ENCODE results near the gene TOR1AIP2. TPM values are rescaled to one million over a fixed set of nuclear protein-coding genes. Genes with fewer than 3 reads are reported as not detected.

TOR1AIP2 gene
- polyA plus RNA-seq, 1 experiment = 17.4 TPM

GRCh38 chr1:179808503-179808902, 69.1 kb downstream of the TOR1AIP2 start:
- CTCF ChIA-PET = interaction anchor here (0.9 to 15.1 kb wide), 9 partner anchors 8 to 371 kb away, joined by 3 to 447 read pairs (median 13); no protein-coding TSS in a partner anchor
- Histone ChIP-seq H3K27me3 (ENCODE audit: control insufficient read depth, insufficient read depth, low read length) (peaks cover 7% of the 10 kb centered on the region), H3K4me3 (ENCODE audit: low read depth, low read length) (no peak overlapping the region), H3K36me3 (ENCODE audit: control insufficient read depth, insufficient read depth, low read length) (no peaks in the 10 kb centered on the region)
- no peak for DNase-seq (ENCODE audit: low read depth)
- TF ChIP-seq CTCF (IDR thresholded peaks at IDR 0.05; ENCODE audit: insufficient read depth, low read depth, low read length) = no peak
- POLR2A ChIA-PET = no interaction called here

GRCh38 chr1:179807691-179808485, 69.7 kb downstream of the TOR1AIP2 start:
- Histone ChIP-seq H3K27me3 (ENCODE audit: control insufficient read depth, insufficient read depth, low read length) (peaks cover 9% of the 10 kb centered on the region), H3K36me3 (ENCODE audit: control insufficient read depth, insufficient read depth, low read length) (no peaks in the 10 kb centered on the region), H3K4me3 (ENCODE audit: low read depth, low read length) (no peak overlapping the region)
- no peak for TF ChIP-seq CTCF (IDR thresholded peaks at IDR 0.05; ENCODE audit: insufficient read depth, low read depth, low read length)
- DNase-seq (ENCODE audit: low read depth) = no peak
- CTCF ChIA-PET = interaction anchor here (0.9 to 15.1 kb wide), 5 partner anchors 9 to 372 kb away, joined by 3 to 447 read pairs (median 15); no protein-coding TSS in a partner anchor
- POLR2A ChIA-PET = no interaction called here

GRCh38 chr1:179807291-179807690, 70.3 kb downstream of the TOR1AIP2 start:
- CTCF ChIA-PET = interaction anchor here (2.2 to 15.1 kb wide), 3 partner anchors 8 to 101 kb away, joined by 23 to 447 read pairs (median 60); no protein-coding TSS in a partner anchor
- POLR2A ChIA-PET = no interaction called here

GRCh38 chr1:179806333-179806732, 71.3 kb downstream of the TOR1AIP2 start:
- Histone ChIP-seq H3K36me3 (ENCODE audit: control insufficient read depth, insufficient read depth, low read length) (no peaks in the 10 kb centered on the region), H3K27me3 (ENCODE audit: control insufficient read depth, insufficient read depth, low read length) (peaks cover 11% of the 10 kb centered on the region), H3K4me3 (ENCODE audit: low read depth, low read length) (no peak overlapping the region)
- TF ChIP-seq CTCF (IDR thresholded peaks at IDR 0.05; ENCODE audit: insufficient read depth, low read depth, low read length) = no peak
- DNase-seq (ENCODE audit: low read depth) = no peak
- POLR2A ChIA-PET = no interaction called here
- CTCF ChIA-PET = interaction anchor here (1.7 to 15.1 kb wide), 3 partner anchors 9 to 100 kb away, joined by 6 to 447 read pairs (median 23); no protein-coding TSS in a partner anchor

More at GRCh38 chr1:179807291-179807690, 70.3 kb downstream of the TOR1AIP2 start:
- Histone ChIP-seq H3K36me3 (ENCODE audit: control insufficient read depth, insufficient read depth, low read length) (no peaks in the 10 kb centered on the region), H3K27me3 (ENCODE audit: control insufficient read depth, insufficient read depth, low read length) (peaks cover 9% of the 10 kb centered on the region), H3K4me3 (ENCODE audit: low read depth, low read length) (no peak overlapping the region)
- TF ChIP-seq CTCF (IDR thresholded peaks at IDR 0.05; ENCODE audit: insufficient read depth, low read depth, low read length) = no peak
- no peak for DNase-seq (ENCODE audit: low read depth)
